GM23248 (cell line): ENCODE measurements around the gene MCHR2.

Experiments
- EZH2 ChIP-seq: fragments of 200-600 bp; sonication (generic); IDR thresholded peaks from 2 replicates; pipeline ENCODE4 v1.6.1; 2018; ENCODE audit warnings: antibody characterized with exemption, mild to moderate bottlenecking; ENCODE audit not compliant: insufficient read depth, poor library complexity, severe bottlenecking
- EZH2phosphoT487 ChIP-seq: fragments of 200-600 bp; sonication (generic); IDR thresholded peaks from 2 replicates; pipeline ENCODE4 v1.6.1; 2018; ENCODE audit warnings: antibody characterized with exemption, moderate library complexity, mild to moderate bottlenecking, low read depth; ENCODE audit not compliant: insufficient read depth

DNA sequence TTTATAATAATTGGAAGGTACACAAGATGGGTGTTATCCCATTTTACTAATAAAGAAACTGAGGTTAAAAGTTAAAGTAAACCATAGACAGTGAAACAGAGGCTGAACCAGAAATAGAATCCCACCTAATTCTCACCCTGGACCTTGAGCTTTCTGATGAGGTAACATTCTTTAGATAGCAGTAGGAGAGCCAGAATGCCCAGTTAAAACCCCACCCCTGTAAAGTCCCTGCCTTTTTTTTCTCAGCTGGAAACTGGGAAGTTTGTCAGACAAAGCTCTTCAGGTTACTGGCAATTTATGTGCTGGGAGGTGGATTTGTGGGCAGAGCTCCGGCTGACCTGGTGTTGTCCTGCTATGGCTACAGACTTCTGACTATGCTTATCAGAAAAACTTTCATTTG lies 1.9 kb upstream of the MCHR2 start:
- TF ChIP-seq EZH2 (no peak), EZH2phosphoT487 (no peak)
